Fibroblast of the conjunctiva (primary cell): ENCODE results near the gene ADAP1.
"Not testable (repeated sequence)": the region's sequence is repeated elsewhere in the genome, so short reads cannot be mapped to it uniquely, and the experiment has no call there.

Experiments used
- DNase-seq: peaks from one replicate; pipeline ENCODE4 v3.0.0-alpha.2; 2010; ENCODE audit warnings: low read depth

Gene ADAP1

GRCh38 chr7:938546-939185 is 15.8 kb downstream of the ADAP1 start:
- DNase-seq = no peak

GRCh38 chr7:937856-938484 is 16.5 kb downstream of the ADAP1 start:
- no peak for DNase-seq

GRCh38 chr7:936386-937054 is 18.0 kb downstream of the ADAP1 start:
- DNase-seq = no peak

GRCh38 chr7:935874-936385 is 18.6 kb downstream of the ADAP1 start:
- no peak for DNase-seq

GRCh38 chr7:935164-935873 is 19.2 kb downstream of the ADAP1 start:
- no peak for DNase-seq

- DNase-seq = no peak
Measured at GRCh38 chr7:934469-935163, 19.9 kb downstream of the ADAP1 start.

GRCh38 chr7:932651-932975 is 21.9 kb downstream of the ADAP1 start:
- no peak for DNase-seq

- no peak for DNase-seq
Measured at GRCh38 chr7:931871-932650, 22.4 kb downstream of the ADAP1 start.

- no peak for DNase-seq
Measured at GRCh38 chr7:930975-931758, 23.3 kb downstream of the ADAP1 start.

- no peak for DNase-seq
Measured at GRCh38 chr7:929311-929711, 25.2 kb downstream of the ADAP1 start.

- no peak for DNase-seq
Measured at GRCh38 chr7:927031-927671, 27.3 kb downstream of the ADAP1 start.

GRCh38 chr7:926061-927030 is 28.1 kb downstream of the ADAP1 start:
- DNase-seq = no peak

GRCh38 chr7:925601-926000 is 28.9 kb downstream of the ADAP1 start:
- DNase-seq = no peak

- DNase-seq = no peak
Measured at GRCh38 chr7:924541-925231, 29.8 kb downstream of the ADAP1 start.

GRCh38 chr7:924042-924441 is 30.4 kb downstream of the ADAP1 start:
- DNase-seq = not testable (repeated sequence)

- no peak for DNase-seq
Measured at GRCh38 chr7:923108-924041, 31.1 kb downstream of the ADAP1 start.
